ENCODE data around the gene PIGK.

The PIGK gene

DNA sequence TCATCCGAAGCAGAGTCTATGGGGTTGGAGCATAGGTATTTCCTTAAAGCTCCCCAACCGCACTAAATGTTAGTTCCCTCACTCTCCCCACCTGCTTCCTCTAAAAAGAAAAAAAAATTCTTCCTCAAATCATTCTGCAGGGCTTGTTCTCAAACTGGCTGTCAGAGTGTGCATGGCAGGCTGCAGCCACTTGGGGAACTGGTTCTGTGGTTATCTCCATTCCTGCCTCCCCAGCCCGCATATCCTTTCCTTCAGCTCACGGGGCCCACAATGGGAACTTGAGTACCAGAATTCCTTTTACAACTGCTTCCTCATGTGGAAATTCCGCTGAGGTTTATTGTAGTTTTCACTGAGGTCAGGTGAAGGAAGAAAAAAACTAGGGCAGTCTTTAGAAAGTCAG lies 159.2 kb downstream of the PIGK start:
- no peak for TF ChIP-seq SUZ12 (IDR thresholded peaks at IDR 0.05)
- TF ChIP-seq BHLHE40 (IDR thresholded peaks at IDR 0.05; ENCODE audit: borderline replicate concordance): no peak
- no peak for TF ChIP-seq TARDBP (IDR thresholded peaks at IDR 0.05)
- TF ChIP-seq ARNT (IDR thresholded peaks at IDR 0.05): no peak
- ChIA-PET CTCF (no interaction called here), POLR2A (no interaction called here)
- DNase-seq (ENCODE audit: extremely low spot score): no peak

GRCh38 chr1:77057994-77058585 lies 161.1 kb downstream of the PIGK start:
- no peak for DNase-seq (ENCODE audit: extremely low spot score)
- CTCF ChIA-PET: no interaction called here
- POLR2A ChIA-PET: no interaction called here
- TF ChIP-seq SUZ12 (IDR thresholded peaks at IDR 0.05): no peak
- no peak for TF ChIP-seq L3MBTL2 (conservative IDR thresholded peaks at IDR 0.05)
- no peak for TF ChIP-seq ELF4 (IDR thresholded peaks at IDR 0.05)

GRCh38 chr1:77056525-77056924 lies 162.7 kb downstream of the PIGK start:
- ChIA-PET POLR2A (no interaction called here), CTCF (no interaction called here)
- no peak for DNase-seq (ENCODE audit: extremely low spot score)
- TF ChIP-seq CTBP1 (IDR thresholded peaks at IDR 0.05; ENCODE audit: borderline replicate concordance) (no peak), BHLHE40 (IDR thresholded peaks at IDR 0.05; ENCODE audit: borderline replicate concordance) (no peak), HDGF (IDR thresholded peaks at IDR 0.05; ENCODE audit: borderline replicate concordance) (no peak), ARNT (IDR thresholded peaks at IDR 0.05) (no peak), LEF1 (IDR thresholded peaks at IDR 0.05; ENCODE audit: borderline replicate concordance) (no peak), FOXM1 (IDR thresholded peaks at IDR 0.05; ENCODE audit: borderline replicate concordance) (no peak), FOXA1 (IDR thresholded peaks at IDR 0.05) (no peak), L3MBTL2 (conservative IDR thresholded peaks at IDR 0.05) (no peak), TARDBP (IDR thresholded peaks at IDR 0.05) (no peak), SP1 (IDR thresholded peaks at IDR 0.05) (no peak), ZNF384 (IDR thresholded peaks at IDR 0.05) (no peak), SUZ12 (IDR thresholded peaks at IDR 0.05) (no peak), NFRKB (IDR thresholded peaks at IDR 0.05) (no peak), ELF4 (IDR thresholded peaks at IDR 0.05) (no peak), FOXK2 (IDR thresholded peaks at IDR 0.05) (no peak)
- TF ChIP-seq, protein P1, sequence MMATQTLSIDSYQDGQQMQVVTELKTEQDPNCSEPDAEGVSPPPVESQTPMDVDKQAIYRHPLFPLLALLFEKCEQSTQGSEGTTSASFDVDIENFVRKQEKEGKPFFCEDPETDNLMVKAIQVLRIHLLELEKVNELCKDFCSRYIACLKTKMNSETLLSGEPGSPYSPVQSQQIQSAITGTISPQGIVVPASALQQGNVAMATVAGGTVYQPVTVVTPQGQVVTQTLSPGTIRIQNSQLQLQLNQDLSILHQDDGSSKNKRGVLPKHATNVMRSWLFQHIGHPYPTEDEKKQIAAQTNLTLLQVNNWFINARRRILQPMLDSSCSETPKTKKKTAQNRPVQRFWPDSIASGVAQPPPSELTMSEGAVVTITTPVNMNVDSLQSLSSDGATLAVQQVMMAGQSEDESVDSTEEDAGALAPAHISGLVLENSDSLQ (IDR thresholded peaks at IDR 0.05): no peak

GRCh38 chr1:77051425-77051824 lies 167.8 kb downstream of the PIGK start:
- DNase-seq (ENCODE audit: extremely low spot score): no peak
- POLR2A ChIA-PET: no interaction called here
- no peak for TF ChIP-seq FOXK2 (IDR thresholded peaks at IDR 0.05)
- no peak for TF ChIP-seq SP1 (IDR thresholded peaks at IDR 0.05)
- no peak for TF ChIP-seq BHLHE40 (IDR thresholded peaks at IDR 0.05; ENCODE audit: borderline replicate concordance)
- TF ChIP-seq ARNT (IDR thresholded peaks at IDR 0.05): no peak
- TF ChIP-seq FOXM1 (IDR thresholded peaks at IDR 0.05; ENCODE audit: borderline replicate concordance): no peak
- no peak for TF ChIP-seq SUZ12 (IDR thresholded peaks at IDR 0.05)
- TF ChIP-seq LEF1 (IDR thresholded peaks at IDR 0.05; ENCODE audit: borderline replicate concordance): no peak
- TF ChIP-seq L3MBTL2 (conservative IDR thresholded peaks at IDR 0.05): no peak
- no peak for TF ChIP-seq CTBP1 (IDR thresholded peaks at IDR 0.05; ENCODE audit: borderline replicate concordance)
- TF ChIP-seq ELF4 (IDR thresholded peaks at IDR 0.05): no peak
- TF ChIP-seq HDGF (IDR thresholded peaks at IDR 0.05; ENCODE audit: borderline replicate concordance): no peak
- no peak for TF ChIP-seq ZNF384 (IDR thresholded peaks at IDR 0.05)
- TF ChIP-seq NFRKB (IDR thresholded peaks at IDR 0.05): no peak
- CTCF ChIA-PET: no interaction called here

DNA sequence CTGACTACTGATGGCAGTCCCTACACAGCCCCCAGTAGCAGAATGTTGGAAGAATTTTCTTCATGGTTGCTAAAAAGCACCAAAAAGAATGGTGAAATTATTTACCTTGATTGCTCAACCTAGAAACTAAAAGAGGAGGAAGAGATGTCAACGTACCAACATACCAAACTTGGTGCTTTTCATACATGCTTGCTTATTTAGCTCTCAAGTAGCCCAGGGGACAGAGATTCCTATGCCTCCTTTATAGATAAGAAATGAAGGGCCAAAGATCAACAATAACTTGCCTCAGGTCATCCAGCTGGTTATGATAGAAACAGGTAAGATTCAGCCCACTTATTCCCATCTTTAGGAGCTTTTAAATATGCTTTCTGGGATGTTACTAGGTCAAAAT lies 170.6 kb downstream of the PIGK start:
- no peak for TF ChIP-seq ARNT (IDR thresholded peaks at IDR 0.05)
- TF ChIP-seq SP1 (IDR thresholded peaks at IDR 0.05): no peak
- TF ChIP-seq TARDBP (IDR thresholded peaks at IDR 0.05): no peak
- TF ChIP-seq SUZ12 (IDR thresholded peaks at IDR 0.05): no peak
- TF ChIP-seq FOXK2 (IDR thresholded peaks at IDR 0.05): no peak
- no peak for TF ChIP-seq BHLHE40 (IDR thresholded peaks at IDR 0.05; ENCODE audit: borderline replicate concordance)
- TF ChIP-seq HDGF (IDR thresholded peaks at IDR 0.05; ENCODE audit: borderline replicate concordance): no peak
- no peak for TF ChIP-seq FOXM1 (IDR thresholded peaks at IDR 0.05; ENCODE audit: borderline replicate concordance)
- POLR2A ChIA-PET: no interaction called here
- no peak for DNase-seq (ENCODE audit: extremely low spot score)
- CTCF ChIA-PET: no interaction called here

DNA sequence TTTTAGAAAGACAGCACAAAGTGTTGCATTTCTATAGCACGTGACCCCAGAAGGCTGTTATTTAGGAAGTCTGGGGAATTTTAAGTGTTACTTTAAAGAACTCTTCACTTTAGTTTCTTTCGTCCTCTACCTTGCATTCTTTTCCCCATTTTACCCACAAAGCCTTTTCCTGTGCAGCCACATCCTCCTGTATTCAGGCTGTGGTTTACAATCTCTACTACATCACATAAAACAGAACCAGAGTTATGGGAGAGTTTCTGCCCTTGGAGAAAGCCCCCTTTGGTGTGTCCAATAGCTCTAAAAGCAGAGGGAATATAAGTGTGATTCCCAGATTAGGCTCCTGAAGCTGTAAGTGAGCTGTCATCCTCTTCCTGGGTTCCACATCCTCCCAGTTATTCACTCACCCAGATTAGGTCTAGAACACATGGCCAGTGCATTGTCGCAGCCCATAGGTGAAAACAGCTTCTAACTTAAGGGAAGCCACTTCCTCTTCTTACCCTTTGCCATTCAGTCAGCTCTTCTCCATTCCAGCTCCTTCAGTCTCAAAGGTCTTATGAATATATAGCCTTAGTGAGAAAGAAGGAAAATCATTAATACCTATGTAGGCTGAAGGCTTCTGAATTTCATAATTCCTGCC lies 171.1 kb downstream of the PIGK start:
- ChIA-PET POLR2A (no interaction called here), CTCF (no interaction called here)
- no peak for DNase-seq (ENCODE audit: extremely low spot score)
- TF ChIP-seq, protein P1 (IDR thresholded peaks at IDR 0.05): no peak
- TF ChIP-seq ELF4 (IDR thresholded peaks at IDR 0.05): no peak
- no peak for TF ChIP-seq LEF1 (IDR thresholded peaks at IDR 0.05; ENCODE audit: borderline replicate concordance)
- TF ChIP-seq CTBP1 (IDR thresholded peaks at IDR 0.05; ENCODE audit: borderline replicate concordance): no peak
- no peak for TF ChIP-seq TARDBP (IDR thresholded peaks at IDR 0.05)
- TF ChIP-seq SP1 (IDR thresholded peaks at IDR 0.05): no peak
- no peak for TF ChIP-seq ARNT (IDR thresholded peaks at IDR 0.05)
- TF ChIP-seq ZNF384 (IDR thresholded peaks at IDR 0.05): no peak
- no peak for TF ChIP-seq SUZ12 (IDR thresholded peaks at IDR 0.05)
- TF ChIP-seq BHLHE40 (IDR thresholded peaks at IDR 0.05; ENCODE audit: borderline replicate concordance): no peak
- TF ChIP-seq NFRKB (IDR thresholded peaks at IDR 0.05): no peak
- TF ChIP-seq L3MBTL2 (conservative IDR thresholded peaks at IDR 0.05): no peak
- TF ChIP-seq HDGF (IDR thresholded peaks at IDR 0.05; ENCODE audit: borderline replicate concordance): no peak

- TF ChIP-seq BHLHE40 (IDR thresholded peaks at IDR 0.05; ENCODE audit: borderline replicate concordance) (no peak), CTBP1 (IDR thresholded peaks at IDR 0.05; ENCODE audit: borderline replicate concordance) (no peak), L3MBTL2 (conservative IDR thresholded peaks at IDR 0.05) (no peak), HDGF (IDR thresholded peaks at IDR 0.05; ENCODE audit: borderline replicate concordance) (no peak), SP1 (IDR thresholded peaks at IDR 0.05) (no peak), FOXK2 (IDR thresholded peaks at IDR 0.05) (no peak), FOXM1 (IDR thresholded peaks at IDR 0.05; ENCODE audit: borderline replicate concordance) (no peak), TARDBP (IDR thresholded peaks at IDR 0.05) (no peak), ZNF384 (IDR thresholded peaks at IDR 0.05) (no peak)
- no peak for DNase-seq (ENCODE audit: extremely low spot score)
- ChIA-PET POLR2A (no interaction called here), CTCF (no interaction called here)
Measured at GRCh38 chr1:77047575-77047974, 171.7 kb downstream of the PIGK start.

All from HEK293T (cell line).